H4 (cell line): Measurements from ENCODE around the gene VGLL4. TPM values are rescaled to one million over a fixed set of nuclear protein-coding genes. Genes with fewer than 3 reads are reported as not detected.
A peak's percentile ranks its signal among the peaks of the same experiment; 100 is the strongest.

ENCODE experiments used
- DNase-seq: peaks from one replicate; pipeline ENCODE4 v3.0.0-alpha.2; 2015; ENCODE audit warnings: low spot score
- total RNA-seq: library from RNA; depleted of rRNA; stranded (reverse); fragments of >200 nt; shearing (Covaris generic); gene quantifications from 2 replicates; pipeline ENCODE4 v1.2.3, GENCODE V29; 2014

VGLL4 gene
- total RNA-seq, 1 experiment from 2014 or later: 30.8 TPM

GRCh38 chr3:11653298-11654055 lies 9.8 kb upstream of the VGLL4 start:
- no peak for DNase-seq

DNA sequence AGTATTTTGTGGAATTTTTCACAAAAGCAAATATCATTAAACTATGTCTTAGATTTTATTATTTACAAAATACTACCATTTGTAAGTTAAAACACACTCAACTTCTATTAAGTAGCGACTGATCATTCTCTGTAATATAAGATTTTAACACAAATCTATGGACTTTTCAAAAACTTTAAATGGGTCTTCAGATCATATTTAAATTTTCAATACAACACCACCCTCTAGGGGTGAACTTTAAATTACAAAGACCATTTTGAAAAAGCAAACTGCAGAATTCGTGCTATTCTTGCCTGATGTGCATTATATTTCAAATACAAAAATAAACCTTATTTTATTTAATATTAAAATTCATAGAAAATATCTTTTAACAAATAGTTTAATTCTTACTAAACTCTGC lies 8.2 kb upstream of the VGLL4 start:
- no peak for DNase-seq

GRCh38 chr3:11651477-11651876 lies 7.8 kb upstream of the VGLL4 start:
- DNase-seq: no peak

DNA sequence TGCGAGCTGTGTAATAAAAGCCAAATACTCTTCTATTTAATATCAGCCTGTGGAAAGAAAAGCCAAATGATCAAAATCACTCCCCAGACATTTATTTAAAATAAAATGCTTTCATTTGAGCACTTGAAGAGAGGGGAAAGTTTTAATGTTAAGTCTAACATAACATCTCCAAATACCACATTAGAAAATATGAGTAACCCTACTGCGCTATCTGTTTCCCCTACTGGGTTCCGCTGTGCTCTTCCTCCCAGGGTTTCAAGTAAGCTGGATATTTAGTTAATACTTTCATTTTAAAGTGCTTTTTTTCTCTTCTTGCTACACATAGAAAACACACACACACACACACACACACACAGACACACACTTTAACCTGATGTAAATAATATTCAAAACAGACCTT lies 6.7 kb upstream of the VGLL4 start:
- no peak for DNase-seq

DNA sequence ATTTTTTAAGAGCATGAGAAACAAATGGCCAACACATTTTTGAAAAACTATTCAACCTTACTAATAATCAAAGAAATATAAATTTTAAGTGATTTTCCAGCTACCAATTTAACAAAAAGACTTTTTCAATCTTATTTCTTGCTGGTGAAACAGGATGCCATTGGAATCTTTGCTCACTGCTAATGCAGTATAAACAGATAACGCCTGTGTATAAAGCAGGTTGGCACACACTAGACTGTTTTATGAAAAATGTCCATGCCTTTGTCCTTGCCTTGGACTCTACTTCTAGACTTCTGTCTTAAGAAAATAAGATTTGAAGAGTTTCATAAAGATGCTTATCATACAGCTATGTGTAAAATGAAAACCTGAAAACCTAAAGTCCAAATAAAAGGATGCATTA lies 5.0 kb upstream of the VGLL4 start:
- no peak for DNase-seq

GRCh38 chr3:11643201-11643603 lies 513 bp downstream of the VGLL4 start:
- peak; percentile 14 for DNase-seq

DNA sequence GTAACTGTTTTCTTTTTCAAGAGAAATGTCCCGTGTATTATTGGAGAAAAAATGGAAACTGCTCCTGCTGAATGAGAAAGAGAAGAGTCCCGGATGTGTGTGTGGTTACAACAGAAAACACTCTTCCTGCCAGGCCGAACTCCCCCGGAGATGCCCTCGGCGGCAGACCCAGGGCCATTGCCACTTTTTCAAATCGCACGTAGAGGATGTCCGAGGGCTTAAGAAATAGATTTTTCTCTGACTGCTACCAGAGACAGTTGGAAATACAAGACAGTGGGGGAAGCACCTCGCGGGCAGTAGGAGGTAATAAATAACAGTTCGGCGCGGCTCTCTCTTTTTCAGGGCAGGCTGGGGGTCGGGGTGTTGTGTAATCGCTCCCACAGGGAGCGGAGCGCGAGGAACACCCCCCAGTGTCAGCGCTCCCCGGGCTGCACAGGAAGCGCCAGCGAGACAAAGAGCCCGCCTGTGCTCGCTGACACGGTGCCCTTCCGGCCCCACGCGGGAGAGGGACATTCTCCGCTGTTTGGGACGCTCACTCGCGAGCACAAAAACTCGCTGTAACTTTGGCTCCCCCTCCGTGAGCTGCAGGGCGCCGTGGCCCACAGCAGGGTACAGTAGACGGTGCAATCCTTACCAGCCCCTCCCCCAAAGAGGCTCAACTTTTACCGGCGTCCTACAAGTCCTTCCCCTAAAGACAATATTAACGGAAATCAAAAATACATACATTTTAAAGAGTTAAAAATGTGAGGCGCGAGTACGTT lies 1.1 kb downstream of the VGLL4 start:
- peak; percentile 67 for DNase-seq

DNA sequence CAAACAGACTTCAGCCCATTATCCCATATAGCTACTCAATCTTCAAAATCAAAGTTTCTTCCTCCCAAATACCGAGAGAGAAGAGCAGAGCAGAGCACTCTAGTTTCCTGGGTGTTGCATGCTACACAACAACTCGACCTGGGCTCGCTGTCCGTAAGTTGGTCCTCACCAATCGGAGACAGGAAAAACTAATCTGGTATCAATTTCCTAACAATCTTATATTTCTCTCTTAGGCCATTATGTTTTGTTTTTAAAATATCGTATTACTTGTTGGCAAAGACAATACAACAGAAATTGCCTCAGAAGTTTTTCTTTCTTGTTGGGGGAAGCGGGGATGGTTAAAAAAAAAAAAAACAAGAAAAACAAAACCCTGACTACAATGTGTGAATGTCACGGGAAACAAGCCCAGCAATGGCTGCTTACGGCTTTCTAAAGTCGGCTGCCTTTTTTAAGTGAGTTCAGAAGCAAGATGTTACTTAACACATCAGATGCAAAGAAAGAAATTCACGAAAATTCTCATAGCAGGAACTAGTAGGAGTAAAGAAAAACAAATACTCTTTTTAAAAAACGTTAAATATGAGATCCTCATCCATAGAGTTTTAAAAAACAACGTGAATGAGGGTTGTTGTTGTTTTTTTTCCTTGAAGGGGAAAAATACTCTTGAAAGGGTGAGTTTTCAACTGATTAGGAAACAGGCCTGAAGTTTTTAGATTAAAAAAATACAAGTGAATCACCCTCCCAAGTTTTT lies 1.9 kb downstream of the VGLL4 start:
- peak; percentile 45 for DNase-seq

DNA sequence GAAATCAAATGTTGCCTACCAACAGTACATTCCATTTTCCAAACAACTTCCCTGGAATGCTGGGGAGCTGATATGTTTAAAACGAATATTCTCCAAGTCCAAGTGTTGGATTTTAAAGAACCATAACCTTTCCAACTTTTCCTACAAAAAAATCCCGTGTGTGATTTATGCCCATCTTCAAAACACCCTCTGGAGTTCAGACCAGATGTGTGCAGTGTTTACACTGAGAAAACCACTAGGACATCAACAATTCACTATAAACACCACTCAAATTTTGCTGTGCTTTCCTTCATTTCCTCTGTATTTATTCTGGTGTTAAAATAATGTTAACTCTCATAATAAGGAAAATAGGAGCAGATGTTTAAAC lies 2.4 kb downstream of the VGLL4 start:
- DNase-seq: peak; percentile 43

DNA sequence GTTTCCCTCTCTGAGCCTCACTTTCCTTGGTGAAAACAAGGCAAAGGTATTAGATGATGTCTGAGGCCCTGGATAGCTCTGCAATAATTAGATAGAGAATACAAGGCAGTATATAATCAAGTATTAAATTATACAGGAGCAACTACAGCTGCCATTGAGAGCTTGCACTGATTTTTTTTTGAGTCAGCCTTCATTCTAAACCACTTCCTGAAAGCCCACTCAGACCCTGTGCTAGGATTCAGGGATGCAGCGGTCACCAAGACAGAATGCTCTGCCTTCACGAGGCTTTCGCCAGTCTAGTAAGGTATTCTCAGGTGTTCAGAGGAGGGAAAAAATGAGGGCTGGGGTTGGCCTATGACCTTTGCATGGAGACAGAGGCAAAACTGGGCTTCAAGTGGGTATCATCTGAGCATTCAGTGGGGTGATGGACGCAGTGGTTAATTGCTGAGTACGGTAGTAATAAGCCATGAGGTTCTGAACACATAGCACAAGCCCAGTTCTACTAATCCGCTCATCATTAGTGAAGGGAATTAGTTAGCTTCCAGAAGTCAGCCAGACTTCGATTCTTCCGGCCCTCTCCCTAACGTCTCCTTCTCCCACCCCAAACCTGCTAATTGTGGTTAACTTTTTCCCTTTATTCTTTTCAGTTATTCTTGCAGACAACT lies 3.6 kb downstream of the VGLL4 start:
- no peak for DNase-seq

- no peak for DNase-seq
Observed at GRCh38 chr3:11638495-11639358, 5.0 kb downstream of the VGLL4 start.

- no peak for DNase-seq
Observed at GRCh38 chr3:11637901-11638458, 5.7 kb downstream of the VGLL4 start.

DNA sequence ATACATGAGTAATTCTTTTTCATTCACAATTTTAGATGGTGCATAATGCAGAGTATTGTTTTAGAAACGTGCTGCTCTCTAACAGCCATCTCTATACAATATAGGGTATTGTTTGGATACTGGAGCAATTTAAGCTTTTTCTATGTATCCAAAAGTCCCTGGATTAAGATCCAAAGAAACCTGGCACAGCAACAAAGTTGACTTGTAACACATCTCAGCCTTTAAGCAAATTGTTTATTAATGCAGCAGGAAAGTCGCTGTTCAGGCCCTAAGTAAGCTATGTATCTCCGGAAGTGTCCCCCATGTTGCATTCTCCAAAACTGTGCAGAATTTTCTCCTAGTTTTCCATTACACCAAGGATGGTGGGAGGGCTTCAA lies 7.3 kb downstream of the VGLL4 start:
- no peak for DNase-seq

DNA sequence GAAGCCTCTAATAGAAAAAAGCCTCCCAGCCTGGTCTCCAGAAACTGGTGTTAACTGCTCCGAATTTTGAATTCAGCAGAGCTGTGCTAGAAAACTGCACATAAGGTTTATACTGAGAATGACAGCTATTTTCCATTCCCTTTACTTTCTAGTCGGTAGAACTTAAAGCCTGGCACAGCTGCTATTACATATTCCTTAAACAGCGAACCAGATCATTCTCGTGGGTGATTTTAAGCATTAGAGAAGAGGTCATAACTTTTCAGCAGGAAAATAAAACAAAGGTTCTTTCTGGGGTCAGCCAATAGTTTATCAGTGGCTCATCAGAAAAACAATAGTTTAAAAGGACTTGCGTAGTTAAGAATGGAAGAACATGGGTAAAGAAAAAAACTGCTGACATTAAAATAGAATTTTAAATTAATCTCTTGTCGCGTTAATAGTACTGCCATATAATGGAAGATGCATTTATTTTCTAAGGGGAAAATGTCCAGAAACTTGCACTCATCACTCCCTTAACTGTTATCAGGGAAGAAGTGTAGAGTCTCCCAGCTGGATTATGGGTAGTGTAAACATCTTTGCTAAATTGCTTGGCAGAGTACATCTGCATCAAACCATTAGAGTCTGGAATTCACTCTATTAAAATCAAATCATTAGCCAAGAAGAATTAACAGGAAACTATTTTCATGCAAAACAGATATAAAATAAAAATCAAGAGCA lies 7.9 kb downstream of the VGLL4 start:
- DNase-seq: no peak

GRCh38 chr3:11634974-11635612 lies 8.6 kb downstream of the VGLL4 start:
- DNase-seq: no peak

DNA sequence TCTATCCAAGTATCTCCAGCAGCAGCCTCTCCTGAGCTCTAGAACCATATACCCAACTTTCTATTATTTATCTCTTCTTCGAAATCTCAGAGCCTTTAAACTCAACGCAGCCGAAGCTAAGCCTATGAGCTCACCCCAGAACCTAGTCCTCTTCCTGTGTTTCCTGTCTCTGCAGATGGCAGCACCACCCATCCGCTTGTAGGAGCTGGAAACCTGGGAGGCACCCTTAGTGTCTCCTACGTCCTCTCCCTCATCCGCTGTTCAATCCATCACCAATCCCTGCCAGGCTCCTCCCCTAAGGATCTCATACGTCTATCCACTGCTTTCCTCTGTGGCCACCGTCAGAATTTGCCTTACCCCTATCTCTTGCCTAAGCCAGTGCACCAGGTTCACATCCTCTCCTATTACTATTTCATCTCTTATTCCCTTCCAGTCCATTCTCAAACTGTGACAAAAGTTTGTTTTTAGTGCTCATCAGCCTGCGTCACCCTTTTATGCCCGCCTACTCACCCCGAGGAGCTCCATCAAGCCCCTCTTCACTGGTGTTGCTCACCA lies 9.6 kb downstream of the VGLL4 start:
- no peak for DNase-seq

- no peak for DNase-seq
Observed at GRCh38 chr3:11632966-11633365, 10.7 kb downstream of the VGLL4 start.

DNA sequence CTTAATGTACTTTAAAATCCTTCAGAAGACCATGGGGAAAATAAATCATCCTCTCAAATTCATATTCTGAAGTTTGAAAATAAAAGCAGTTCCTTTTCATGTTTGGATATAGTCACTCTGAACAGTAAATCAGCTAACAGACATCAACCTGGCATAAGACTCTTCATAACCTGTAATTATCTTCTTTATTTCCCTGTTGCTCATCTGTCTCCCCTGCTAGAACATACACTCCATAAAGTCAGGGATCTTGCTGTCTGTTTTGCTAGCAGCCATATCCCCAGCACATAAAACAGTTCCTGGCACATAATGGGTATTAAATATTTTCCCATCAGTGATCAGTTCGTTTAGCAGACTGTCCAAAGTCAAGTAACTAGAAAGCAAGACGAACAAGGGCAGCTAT lies 11.2 kb downstream of the VGLL4 start:
- no peak for DNase-seq

- no peak for DNase-seq
Observed at GRCh38 chr3:11631820-11632219, 11.9 kb downstream of the VGLL4 start.
